Prostate gland (tissue), 2 donors: Measurements from ENCODE around the gene BNIP5. TPM values are rescaled to one million over a fixed set of nuclear protein-coding genes. Genes with fewer than 3 reads are reported as not detected.

Experiments used
- DNase-seq: peaks from one replicate; pipeline ENCODE4 v3.0.0-alpha.2; 2019; ENCODE audit warnings: low spot score
- H3K27ac ChIP-seq, 2 donors: fragments of 200-600 bp; sonication (generic); 2 replicates each; pipeline ENCODE4 v1.5.1; 2017 to 2019
- H3K27me3 ChIP-seq: fragments of 200-600 bp; sonication (generic); replicated peaks from 2 replicates; pipeline ENCODE4 v1.5.1; 2019; ENCODE audit not compliant: insufficient read depth
- H3K36me3 ChIP-seq, 2 donors: fragments of 200-600 bp; sonication (generic); 1 replicate in 1 of 2; 2 replicates in 1 of 2; pipeline versions ENCODE4 v1.5.1 to v1.8.1; 2017 to 2019
- H3K4me1 ChIP-seq: fragments of 200-600 bp; sonication (generic); replicated peaks from 2 replicates; pipeline ENCODE4 v1.5.1; 2019
- H3K4me3 ChIP-seq, 2 donors: fragments of 200-600 bp; sonication (generic); 2 replicates each; pipeline ENCODE4 v1.5.1; 2017 to 2019
- H3K9me3 ChIP-seq: fragments of 200-600 bp; sonication (generic); 2 replicates; pipeline ENCODE4 v1.5.1; 2017
- CTCF ChIP-seq, 4 experiments: fragments of 200-600 bp in 2 of 4; fragments of 450-650 bp in 2 of 4; sonication (generic) in 2 of 4; IDR thresholded peaks; 1 replicate in 3 of 4; 2 replicates in 1 of 4; pipeline ENCODE4 v1.5.1; 2016 to 2019; ENCODE audit warnings: antibody characterized with exemption in 4 of 4, mild to moderate bottlenecking in 2 of 4, moderate library complexity in 2 of 4
- POLR2A ChIP-seq: fragments of 450-650 bp; IDR thresholded peaks from one replicate; pipeline ENCODE4 v1.6.1; 2016; ENCODE audit warnings: antibody characterized with exemption, mild to moderate bottlenecking
- POLR2AphosphoS5 ChIP-seq: sonication (generic); formaldehyde crosslinking; IDR thresholded peaks from one replicate; pipeline ENCODE4 v1.6.1; 2017; ENCODE audit warnings: antibody characterized with exemption
- WGBS: methylation state at CpG from one replicate; pipeline ENCODE4 v1.1.5; 2018; 5-methylcytosine and 5-hydroxymethylcytosine counted together
- intact Hi-C: fragments of 100-400 bp; cut with DNase I; formaldehyde crosslinking; loops from one replicate; pipeline ENCODE4 v1.14.2; 2022
- total RNA-seq, 2 donors: library from RNA; depleted of rRNA; stranded (reverse); fragments of >200 nt; gene quantifications; one replicate each; pipeline ENCODE4 v1.1.0, GENCODE V29; 2016

Gene BNIP5
- total RNA-seq, 2 donors from 2014 or later: 0.34 TPM; not detected in 1

DNA sequence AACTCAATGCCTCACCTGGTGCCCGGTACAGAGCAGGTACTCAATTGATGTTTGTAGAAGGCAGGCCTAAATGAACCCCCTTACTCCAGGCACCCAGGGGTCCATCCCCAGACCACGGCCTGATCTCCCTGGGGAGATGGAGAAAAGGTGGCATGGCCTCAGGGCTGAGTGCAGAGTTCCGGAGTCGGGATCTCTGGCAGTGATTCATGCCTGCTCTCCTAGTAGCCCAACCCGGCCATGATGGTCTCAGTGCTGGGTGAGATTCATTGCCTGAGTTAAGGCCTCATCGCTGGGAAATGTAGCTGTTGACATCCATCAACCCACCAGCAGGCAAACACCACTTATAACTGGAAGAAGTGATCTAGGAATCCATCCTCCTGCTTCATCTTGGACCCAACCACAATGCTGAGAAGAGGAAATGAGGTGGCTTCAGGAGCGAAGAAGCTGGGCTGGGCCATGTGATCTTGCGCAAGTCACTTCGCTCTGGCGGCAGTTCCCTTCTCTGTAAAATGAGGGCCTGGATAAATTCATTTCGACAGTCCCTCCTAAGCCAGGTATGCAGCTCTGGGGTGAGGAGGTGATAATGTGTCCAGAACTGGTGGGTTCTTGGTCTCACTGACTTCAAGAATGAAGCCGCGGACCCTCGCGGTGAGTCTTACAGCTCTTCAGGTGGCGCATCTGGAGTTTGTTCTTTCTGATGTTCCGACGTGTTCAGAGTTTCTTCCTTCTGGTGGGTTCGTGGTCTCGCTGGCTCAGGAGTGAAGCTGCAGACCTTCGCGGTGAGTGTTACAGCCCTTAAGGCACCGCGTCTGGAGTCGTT is 26.1 kb upstream of the BNIP5 start:
- H3K9me3 ChIP-seq: no peaks in the 10 kb centered on the region
- no peaks in the 10 kb centered on the region for H3K4me1 ChIP-seq
- H3K27ac ChIP-seq: no peak overlapping the region
- no peak overlapping the region for H3K4me3 ChIP-seq
- intact Hi-C loops: loop anchor here (10.0 kb wide), 1 partner anchor 338 kb away; the partner anchor contains the start of genes MAPK14 and SLC26A8
- no peak for DNase-seq
- H3K27me3 ChIP-seq: no peaks in the 10 kb centered on the region
- WGBS: 89% methylated on average over 25 of the region's 25 CpGs
- no peaks in the 10 kb centered on the region for H3K36me3 ChIP-seq
- no peak for TF ChIP-seq POLR2AphosphoS5
- TF ChIP-seq CTCF (IDR thresholded peaks at IDR 0.05): no peak
- no peak for TF ChIP-seq POLR2A

GRCh38 chr6:36361071-36361470 is 24.4 kb upstream of the BNIP5 start:
- no peaks in the 10 kb centered on the region for H3K36me3 ChIP-seq
- DNase-seq: no peak
- intact Hi-C loops: loop anchor here (10.0 kb wide), 1 partner anchor 336 kb away; the partner anchor contains the start of genes MAPK14 and SLC26A8
- H3K27me3 ChIP-seq: no peaks in the 10 kb centered on the region
- no peaks in the 10 kb centered on the region for H3K9me3 ChIP-seq
- WGBS: 92% methylated on average over 11 of the region's 11 CpGs
- H3K4me1 ChIP-seq: no peaks in the 10 kb centered on the region
- H3K4me3 ChIP-seq: no peak overlapping the region
- TF ChIP-seq POLR2A (no peak), CTCF (IDR thresholded peaks at IDR 0.05) (no peak), POLR2AphosphoS5 (no peak)
- no peak overlapping the region for H3K27ac ChIP-seq

- intact Hi-C loops: loop anchor here (1.0 to 10.0 kb wide), 2 partner anchors 58 to 336 kb away; partner anchors contain the start of genes MAPK14 and SLC26A8
- Histone ChIP-seq H3K36me3 (no peaks in the 10 kb centered on the region), H3K9me3 (no peaks in the 10 kb centered on the region), H3K27me3 (no peaks in the 10 kb centered on the region), H3K27ac (no peak overlapping the region), H3K4me1 (no peaks in the 10 kb centered on the region), H3K4me3 (no peak overlapping the region)
- 24% methylated on average over 10 of the region's 10 CpGs for WGBS
- DNase-seq: peak; percentile 75
- TF ChIP-seq POLR2AphosphoS5 (peak; percentile 55), CTCF (IDR thresholded peaks at IDR 0.05) (peak; percentile 48 to 87 (median 83)), POLR2A (no peak)
Observed at GRCh38 chr6:36360241-36361054, 23.8 kb upstream of the BNIP5 start.

DNA sequence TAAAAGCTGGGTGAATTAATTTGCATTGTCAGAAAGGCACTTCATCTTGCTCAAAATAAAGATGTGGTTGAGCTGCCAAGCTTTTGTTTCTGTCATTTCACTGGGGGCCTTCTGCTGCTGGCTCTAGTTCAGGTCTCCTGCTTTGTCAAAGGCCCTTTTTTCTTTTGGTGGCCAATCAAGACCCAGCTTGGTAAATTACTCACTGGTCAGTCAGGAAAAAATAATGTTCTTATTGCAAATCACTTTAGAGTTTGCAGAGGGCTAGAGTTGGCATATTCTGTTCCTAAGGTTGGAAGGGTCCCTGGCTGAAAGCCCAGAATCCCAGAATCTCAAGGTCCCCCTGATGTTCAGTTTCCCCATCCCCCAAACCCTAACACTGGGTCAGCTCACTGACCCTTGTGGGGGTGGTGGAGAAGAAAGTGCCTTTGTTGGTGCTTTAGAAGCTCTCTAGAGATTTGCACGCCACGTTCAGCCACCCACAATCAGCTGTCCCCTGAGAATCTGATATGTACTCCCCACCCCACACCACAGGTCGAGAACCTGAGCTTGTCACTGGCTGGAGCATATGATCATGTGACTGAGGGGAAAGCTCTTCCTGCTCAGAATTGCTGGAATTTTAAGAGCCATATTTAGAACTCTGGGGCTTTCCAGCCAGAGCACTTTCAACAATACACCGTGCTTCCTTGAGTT is 21.7 kb upstream of the BNIP5 start:
- intact Hi-C loops: loop anchor here (10.0 kb wide), 1 partner anchor 234 kb away; no protein-coding TSS in a partner anchor
- 66% methylated on average over 4 of the region's 4 CpGs for WGBS
- no peak for DNase-seq

More for the DNA sequence above, 21.7 kb upstream of the BNIP5 start:
- Histone ChIP-seq H3K27ac (no peak overlapping the region), H3K4me3 (no peak overlapping the region), H3K27me3 (no peaks in the 10 kb centered on the region), H3K9me3 (no peaks in the 10 kb centered on the region), H3K4me1 (no peaks in the 10 kb centered on the region), H3K36me3 (no peaks in the 10 kb centered on the region)
- TF ChIP-seq POLR2A: no peak
- no peak for TF ChIP-seq CTCF (IDR thresholded peaks at IDR 0.05)
- TF ChIP-seq POLR2AphosphoS5: no peak
